C1 segment of cervical spinal cord (tissue), 14 donors: Measurements from ENCODE around the gene DOCK11.

Source experiments
- DNase-seq, 14 donors: peaks; one replicate each; lab custom pipeline; 2025; lab: John Stamatoyannopoulos, UW

DOCK11 gene

DNA sequence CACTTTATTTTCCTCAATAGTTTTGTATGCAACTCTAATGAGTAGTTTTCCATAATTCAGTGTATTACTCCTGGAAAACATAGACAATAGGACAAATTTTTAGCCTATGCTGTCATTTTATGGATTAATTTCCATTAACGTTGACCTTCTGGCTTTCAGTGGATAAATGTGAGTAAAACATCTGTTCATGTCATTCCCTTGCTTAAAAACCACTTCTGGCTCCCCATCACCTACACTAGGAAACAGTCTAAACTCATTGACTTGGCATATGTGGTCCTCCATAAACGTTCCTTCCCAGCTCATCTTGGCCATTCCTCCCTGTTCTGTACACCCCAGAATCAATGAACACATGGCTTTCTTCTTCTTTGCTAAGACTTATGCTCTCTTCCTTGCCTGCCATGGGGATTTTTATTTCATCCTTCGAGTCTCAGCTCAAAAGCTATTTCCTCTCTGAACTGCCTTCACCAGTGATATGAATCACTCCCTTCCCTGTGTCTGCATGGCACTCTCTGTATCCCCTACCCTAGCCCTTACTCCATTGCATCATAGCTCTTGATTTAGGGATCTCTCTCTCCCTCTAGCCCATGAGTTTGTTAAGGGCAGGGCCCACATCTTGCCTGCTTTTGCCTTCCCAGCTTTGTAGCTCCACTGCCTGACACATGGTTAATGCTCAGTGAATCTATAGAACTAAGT is 34.8 kb downstream of the DOCK11 start:
- DNase-seq, result no peak

DNA sequence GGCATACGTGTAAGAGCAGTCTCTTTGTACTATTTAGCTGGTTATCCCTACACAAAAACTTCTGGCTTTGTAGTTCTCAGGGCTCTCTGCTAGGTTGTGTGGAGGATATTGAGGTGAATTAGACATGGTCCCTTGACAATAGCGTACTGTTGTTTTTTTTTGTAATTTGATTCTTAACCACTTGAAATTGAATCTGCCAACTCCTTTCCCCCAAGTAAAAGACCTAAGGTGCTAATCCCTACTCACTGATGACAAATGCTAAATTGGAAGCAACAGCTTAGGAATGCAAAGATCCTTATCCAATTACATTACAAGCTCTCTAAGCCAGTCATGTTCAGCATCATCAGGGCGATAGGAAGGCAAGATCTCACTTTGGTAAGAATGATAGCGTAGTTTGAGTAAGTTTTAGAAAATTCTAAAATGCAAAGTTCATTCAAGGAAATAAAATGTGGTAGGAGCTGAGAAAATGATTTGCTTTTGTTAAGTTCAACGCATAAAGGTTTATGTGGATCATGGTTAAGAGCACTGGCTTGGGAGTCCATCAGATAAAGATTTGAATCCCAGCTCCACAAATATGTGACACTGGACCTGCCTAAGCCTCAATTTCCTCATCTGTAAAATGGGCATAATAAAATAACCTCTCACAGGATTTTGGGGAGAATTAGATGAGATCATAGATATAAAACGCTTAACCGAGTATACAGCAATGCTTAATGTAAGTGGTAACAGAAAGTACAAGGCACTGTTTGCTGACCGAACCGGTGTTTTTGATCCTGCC is 39.3 kb downstream of the DOCK11 start:
- DNase-seq, result no peak

DNA sequence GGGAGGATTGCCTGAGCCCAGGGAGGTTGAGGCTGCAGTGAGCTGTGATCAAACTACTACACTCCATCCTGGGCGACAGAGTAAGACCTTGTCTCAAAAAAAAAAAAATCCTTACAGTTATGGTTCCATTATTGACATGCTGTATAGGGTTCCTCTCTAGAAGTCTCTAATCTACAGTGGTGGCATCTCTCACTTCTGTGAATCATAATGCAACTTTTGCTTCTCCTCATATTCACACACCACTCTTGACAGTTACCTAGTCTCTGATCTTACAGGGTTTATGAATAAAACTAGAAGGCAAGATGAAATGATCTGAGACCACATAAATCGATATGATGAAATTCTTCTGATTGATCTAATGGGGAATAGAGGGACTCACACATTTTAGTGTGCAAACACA is 40.6 kb downstream of the DOCK11 start:
- DNase-seq, result no peak

DNA sequence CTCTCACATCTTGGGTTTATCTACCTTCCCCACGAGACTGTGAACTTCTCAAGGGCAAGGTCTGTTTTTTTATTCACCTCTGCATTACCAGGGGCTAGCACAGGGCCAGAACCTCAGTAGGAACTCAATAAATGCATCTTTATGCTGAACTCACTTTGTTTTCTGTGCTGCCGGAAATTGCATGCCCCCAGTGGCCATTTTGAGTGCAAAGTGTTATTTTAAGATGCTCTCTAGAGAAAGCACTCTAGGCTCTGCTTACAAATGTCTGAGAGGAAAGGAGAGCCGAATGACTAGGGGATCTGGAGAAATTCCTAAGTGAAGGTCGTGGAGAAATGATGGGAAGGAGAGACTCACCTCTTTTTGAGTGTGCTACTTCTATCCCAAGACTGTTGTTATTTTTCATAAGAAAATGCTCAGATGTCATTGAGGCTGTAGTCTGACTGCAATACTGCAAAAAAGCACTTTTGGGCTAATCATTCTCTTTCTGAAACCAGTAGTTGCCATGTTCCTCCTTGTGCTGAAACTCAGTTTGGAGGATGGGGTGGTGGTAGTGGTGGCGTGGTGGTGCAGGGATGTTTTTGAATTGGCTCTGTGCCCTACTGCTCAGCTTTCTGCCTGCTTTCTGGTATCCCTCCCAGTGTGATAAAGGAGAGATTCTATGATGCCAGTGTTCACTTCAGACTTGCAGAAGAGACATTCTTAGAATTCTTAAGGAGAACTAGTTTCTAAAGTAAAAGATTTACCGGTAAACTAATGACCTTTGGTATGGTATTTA is 41.3 kb downstream of the DOCK11 start:
- peak in 1 of 14 donors; percentile 1 for DNase-seq

DNA sequence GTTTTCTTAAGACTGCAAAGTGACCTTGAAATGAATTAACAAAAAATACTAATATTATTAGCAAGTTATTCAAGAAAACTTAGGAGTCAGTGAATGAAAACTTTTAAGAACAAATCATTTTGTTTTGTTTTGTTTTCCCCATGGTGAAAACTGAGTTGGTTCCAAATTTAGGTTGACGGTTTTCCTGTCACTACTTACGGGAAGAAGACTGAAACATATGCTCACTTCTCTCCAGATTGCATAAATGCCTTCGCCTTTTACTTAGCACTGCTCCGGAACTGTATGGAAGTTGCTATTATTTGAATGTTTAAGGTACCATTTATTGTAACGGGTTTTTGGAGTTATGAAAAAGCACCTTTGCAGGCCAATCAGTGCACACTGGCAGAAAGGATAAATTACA is 42.8 kb downstream of the DOCK11 start:
- no peak for DNase-seq

DNA sequence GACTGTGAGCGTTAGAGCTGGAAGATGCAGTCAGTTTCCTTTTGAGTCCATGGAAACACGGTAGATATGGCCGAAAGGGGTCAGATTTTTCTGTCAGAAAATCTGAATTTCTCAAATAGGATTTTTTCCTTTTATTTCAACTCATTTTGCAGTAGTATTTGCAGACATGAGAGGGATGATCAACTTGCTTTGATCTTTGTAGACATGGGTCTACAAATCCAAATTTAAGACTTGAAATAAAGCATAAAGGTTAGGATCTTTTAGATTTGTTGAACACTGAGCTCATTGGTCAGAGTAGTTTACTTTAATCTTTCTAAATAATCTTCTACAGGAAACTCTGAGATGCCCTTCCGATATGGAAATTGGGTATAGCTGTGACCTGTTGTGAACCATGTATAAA is 44.7 kb downstream of the DOCK11 start:
- DNase-seq, result no peak

DNA sequence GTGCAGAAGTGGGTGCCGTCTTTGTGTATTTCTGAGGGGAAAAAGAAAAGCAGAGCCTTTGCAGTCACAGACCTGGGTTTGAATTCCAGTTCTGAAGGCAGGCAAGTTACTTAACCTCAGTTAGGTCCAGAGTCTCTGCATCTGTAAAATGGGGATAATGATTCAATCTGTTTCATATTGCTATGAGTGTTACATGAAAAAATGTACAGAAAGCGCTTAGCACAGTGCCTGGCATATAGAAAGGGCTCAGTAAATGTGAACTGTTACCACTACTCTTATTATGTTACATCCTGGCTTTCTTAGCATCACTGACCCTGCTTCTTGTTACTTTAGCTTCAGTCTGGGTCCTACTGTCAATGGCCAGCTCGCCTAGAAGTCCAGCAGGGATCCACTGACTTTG is 45.9 kb downstream of the DOCK11 start:
- DNase-seq, result no peak

DNA sequence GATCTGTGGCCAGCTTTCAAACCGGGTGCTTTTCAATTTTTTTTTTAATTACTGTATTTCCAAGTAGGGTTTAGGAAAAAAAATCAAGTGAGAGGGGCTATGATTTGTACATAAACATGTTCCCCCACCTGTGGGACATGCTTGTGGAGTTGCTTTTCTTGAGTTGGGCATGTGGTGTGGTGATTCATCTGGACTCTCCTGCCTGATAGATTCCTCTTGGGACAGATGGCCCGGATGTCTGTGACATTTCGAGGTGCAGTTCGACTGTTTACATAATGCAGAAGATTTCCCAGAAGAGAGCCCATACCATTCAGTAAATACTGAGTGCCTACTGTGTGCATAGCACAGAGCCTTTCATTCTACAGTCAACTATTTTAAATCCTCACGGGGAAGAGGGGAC is 49.9 kb downstream of the DOCK11 start:
- DNase-seq, result no peak

DNA sequence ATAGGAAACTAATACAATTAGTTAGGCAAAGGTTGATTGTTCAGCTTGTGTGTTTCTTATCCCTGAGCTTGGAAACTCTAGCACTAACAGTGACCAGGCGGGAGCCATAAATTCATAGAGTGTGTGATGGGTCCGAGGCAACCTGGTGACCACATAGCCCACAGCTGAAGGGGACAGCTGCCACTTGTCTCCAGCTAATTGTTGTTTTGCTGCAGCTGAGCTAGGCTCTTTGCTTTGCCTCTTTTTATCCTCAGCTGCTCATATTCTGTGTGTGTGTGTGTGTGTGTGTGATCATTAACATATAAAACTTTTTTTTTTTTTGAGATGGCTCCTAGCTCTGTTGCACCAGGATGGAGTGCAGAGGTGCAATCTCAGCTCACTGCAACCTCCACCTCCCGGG is 53.2 kb downstream of the DOCK11 start:
- DNase-seq, result no peak

DNA sequence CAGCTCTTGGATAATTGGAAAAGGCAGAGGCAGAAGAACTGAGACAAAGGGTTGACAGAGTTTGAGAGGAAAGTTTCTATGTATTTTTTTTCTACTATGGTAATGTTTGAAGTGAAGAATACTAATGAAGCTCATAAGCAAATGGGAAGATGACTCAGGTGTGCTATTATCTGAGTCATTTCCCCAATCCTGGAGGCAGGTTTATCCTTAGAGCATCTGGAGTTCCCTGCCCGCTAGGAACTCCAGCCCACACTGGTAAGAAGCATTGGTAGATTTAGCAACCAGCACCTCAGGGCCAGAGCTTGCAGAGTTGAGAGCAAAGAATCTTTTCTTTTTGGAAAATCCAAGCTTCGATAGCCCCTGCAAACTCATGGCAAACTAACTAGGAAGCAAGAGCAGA is 55.2 kb downstream of the DOCK11 start:
- DNase-seq, result no peak

DNA sequence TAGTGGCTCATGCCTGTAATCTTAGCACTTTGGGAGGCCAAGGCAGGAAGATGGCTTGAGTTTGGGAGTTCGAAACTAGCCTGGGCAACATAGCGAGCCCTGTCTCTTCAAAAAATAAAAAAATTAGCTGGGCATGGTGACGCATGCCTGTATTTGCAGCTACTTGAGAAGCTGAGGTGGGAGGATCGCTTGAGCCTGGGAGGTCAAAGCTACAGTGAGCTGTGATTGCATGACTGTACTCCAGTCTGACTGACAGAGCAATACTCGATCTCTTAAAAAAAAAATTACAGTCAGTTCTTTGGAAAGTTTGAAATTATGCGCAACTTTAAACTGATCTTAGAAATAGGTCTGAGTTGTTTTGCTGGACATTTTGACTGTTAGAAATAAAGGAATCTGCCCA is 55.8 kb downstream of the DOCK11 start:
- DNase-seq, result no peak

DNA sequence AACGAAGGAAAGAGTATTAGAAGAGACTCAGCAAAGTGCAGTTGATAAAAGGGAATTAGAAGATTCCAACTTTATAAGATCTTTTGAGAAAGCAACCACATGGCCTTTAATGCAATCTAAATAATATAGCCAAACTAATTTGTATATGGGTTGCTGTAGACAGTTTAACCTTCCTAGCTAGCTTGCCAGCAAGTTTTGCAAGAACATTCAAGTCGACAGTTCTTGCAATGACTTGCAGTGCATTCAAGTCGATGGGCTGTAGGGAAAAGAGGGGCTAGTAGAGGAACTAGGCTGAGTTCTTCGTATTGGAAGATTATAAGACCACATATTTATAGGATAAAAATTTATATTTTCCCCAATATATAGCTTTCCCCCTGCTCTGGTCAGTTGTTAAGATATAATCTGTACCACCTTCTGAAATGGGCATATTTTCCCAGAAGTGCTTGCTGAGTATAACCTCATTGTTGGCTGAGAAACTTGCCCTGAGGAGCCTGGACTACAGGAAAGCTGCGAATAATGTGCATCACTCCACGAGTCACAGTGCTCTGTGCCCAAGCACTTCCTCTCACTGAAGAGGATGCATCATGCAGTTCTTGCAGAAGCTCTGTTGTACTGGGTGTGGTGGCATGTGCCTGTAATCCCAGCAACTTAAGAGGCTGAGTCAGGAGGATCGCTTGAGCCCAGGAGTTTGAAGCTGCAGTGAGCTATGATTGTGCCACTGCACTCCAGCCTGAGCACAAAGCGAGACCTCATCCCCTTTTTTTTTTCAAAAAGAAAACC is 56.7 kb downstream of the DOCK11 start:
- DNase-seq, result no peak

DNA sequence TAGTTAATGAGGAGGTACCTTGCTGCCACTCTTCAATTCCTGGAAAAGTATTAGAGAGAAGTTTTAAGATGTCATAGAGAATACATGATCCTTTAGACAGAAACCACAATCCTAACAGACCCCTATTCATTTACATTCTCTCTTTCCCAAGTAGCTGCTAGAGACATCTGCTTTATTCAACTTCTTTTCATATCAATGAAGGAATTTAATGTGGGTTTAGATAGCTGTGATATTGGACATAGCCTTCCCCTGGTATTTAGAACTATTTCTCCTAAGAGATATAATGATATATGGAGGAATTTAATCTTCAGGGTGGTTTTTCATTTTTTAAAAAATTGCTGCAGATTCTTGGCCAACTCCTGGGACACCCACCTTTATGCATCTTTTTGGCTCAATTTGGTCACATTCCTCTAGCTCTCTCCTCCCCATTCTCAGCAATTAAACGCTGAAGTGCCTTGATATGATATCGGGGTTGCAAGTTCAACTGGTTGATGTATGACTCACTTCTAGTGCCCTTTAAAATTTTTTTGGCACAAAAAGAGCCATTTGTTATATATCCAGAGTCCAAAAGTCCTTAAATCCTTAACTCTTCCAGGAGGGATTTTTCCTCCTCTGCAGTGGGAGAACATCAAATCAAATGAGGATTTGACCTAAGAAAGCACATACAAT is 57.6 kb downstream of the DOCK11 start:
- DNase-seq, result no peak

DNA sequence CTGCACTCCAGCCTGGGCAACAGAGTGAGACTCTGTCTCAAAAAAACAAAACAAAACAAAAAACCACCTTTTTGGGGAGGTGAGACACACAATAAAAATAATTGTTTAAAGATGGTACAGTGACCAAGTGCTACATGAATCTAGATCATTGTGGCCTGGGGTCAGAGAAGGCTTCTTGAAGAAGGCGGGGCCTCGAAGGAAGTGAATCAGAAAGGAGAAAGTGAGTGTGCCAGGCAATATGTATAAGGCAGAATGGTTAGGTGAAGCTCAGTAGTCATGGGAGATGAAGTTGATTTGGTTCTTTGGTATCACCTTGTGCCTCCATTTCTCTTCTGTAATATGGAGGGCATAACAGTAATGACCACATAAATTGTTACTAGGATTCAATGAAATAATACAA is 58.9 kb downstream of the DOCK11 start:
- DNase-seq, result no peak

DNA sequence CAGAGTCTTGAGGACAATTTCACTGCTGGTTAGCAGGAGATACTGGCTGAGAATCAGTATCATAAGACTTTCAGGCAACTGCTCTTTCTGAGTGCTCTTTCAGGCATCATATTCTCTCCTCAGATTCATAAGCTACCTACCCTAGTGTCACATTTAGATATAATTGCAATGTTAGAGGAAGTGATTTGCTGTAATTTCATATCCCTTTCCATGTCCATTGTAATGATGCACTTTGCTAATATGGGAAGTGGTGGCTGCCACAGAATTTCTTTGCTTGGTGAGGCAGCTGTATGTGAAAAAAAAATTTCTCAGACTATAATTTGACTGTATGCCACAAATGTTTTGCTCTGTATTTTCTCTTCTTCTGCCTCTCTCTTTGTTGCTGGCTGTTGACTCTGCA is 63.3 kb downstream of the DOCK11 start:
- no peak for DNase-seq

DNA sequence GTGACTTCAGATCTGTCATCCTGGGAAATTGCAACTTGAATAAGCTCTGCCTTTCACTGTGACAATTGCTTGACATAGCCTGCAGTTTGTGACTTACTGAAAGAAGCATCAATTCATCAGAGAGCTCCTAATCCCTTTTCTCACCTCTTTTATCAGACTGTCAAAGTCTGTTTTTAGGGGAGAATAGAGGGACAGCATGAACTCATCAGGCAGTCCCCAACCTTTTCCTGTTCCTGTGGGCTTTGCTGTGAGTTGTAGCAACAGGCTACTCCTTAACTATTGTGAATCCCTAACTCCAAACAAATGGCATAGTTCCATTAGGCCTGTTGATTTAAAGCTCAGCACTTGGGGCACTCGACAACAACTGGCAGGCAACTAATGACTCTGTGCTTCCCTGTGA is 64.9 kb downstream of the DOCK11 start:
- no peak for DNase-seq

DNA sequence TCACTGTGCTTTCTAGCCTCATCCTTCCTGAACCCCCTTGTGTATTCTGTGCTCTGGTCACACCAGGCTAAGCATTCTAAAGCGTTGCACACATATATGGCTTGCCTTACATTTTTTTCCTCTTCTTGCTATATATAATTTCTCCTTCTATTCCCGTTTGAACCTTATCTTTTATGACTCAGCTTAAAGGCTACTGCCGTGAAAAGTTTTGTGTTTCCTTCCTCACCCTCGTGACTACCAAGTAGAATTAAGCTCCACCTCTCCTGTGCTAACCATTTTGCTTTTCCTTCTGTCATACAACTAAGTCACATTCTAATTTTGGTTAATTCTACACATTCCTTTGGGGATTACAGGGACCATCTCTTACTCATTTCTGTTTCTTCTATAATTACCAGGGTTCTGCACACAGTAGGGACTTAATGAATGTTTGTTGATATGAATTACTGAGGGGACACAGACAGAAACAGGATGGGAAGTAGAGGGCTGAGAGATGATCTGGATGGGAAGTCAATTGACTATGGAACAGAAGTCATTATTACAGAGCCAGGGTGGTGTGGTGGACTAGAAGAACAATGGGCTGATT is 67.1 kb downstream of the DOCK11 start:
- no peak for DNase-seq

DNA sequence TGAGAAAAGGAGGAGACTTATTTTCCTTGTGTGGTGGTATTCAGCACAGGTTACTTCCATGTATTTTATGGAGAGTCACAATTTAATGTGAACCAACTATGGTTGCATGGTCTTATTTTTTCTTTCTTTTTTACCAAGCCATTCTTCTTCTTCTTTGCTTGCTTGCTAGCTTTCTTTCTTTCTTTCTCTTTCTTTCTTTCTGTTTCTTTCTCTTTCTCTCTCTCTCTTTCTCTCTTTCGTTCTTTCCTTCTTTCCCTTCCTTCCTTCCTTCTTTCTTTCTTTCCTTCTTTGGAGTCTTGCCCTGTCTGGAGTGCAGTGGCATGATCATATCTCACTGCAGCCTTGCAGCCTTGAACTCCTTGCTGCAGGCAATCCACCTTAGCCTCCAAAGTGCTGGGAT is 68.9 kb downstream of the DOCK11 start:
- no peak for DNase-seq

DNA sequence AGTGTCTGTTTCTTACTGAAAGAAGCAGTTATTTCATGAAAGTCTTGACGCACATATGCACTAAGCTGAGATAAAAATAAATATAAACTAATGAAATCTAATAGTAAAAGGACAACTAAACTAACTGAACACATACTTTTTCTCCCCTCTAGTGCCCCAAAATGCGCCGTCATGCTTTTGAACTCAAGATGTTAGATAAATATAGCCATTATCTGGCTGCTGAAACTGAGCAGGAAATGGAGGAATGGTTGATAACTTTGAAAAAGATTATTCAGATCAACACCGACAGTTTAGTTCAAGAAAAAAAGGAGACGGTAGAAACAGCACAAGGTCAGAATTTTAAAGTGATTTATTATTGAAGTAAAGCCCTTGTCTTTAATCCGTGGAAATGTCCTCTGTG is 70.2 kb downstream of the DOCK11 start:
- DNase-seq, result no peak

DNA sequence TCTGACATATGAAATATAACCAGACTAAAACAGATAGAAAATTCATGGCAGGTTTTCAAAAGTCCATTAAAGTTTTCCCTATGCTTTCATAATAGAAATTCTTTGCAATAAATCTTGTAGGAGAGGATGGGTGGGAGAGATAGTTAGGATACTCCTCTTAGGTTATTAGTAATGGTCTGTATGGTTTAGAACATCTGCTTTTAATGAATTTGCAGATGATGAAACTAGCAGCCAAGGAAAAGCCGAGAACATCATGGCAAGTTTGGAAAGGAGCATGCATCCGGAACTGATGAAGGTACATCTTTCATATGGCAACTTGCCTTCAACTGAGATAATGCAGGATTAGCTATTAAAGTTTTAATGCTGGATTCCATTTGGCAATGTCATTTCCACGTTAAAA is 70.7 kb downstream of the DOCK11 start:
- no peak for DNase-seq

DNA sequence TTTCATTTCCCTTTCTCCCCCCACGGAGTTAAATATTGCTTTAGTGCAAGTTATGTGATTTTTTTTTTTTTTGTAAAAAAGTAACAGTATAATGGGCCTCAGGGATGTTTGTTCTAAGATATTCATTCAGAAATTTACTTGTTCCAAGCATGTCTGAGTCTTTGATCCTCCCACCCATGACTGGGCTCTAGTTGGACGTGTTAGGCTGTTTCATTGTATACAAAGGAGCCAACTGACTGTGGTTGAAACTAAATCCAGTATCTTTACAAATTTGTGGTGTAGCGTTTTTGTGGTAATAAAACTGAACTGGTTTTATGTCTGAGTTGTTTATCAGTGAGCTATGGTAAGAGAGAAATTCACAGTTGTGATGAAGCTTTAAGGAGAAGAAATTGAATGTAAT is 74.1 kb downstream of the DOCK11 start:
- no peak for DNase-seq
